Mesenchymal stem cell (in vitro differentiated cells and primary cell): ENCODE measurements around the gene LTF.

Experiments
- DNase-seq: peaks from one replicate; pipeline ENCODE4 v3.0.0-alpha.2; 2013
- H2AFZ ChIP-seq: one replicate; pipeline ENCODE4 v1.6.1; 2013; ENCODE audit warnings: low read depth, mild to moderate bottlenecking, control low read depth, inconsistent platforms, low read length, moderate library complexity
- H2AK5ac ChIP-seq: 2 replicates; pipeline ENCODE4 v1.6.1; 2013; ENCODE audit warnings: low read length, moderate library complexity, mild to moderate bottlenecking, inconsistent platforms; ENCODE audit not compliant: severe bottlenecking
- H2BK120ac ChIP-seq: one replicate; pipeline ENCODE4 v1.6.1; 2013; ENCODE audit warnings: low read depth, mild to moderate bottlenecking, inconsistent platforms, low read length, moderate library complexity
- H2BK12ac ChIP-seq, 2 experiments: one replicate each; pipeline ENCODE4 v1.6.1; 2013; ENCODE audit warnings: inconsistent platforms in 2 of 2, low read length in 2 of 2, mild to moderate bottlenecking in 2 of 2, moderate library complexity in 2 of 2, control low read depth in 1 of 2
- H2BK15ac ChIP-seq: one replicate; pipeline ENCODE4 v1.6.1; 2013; ENCODE audit warnings: mild to moderate bottlenecking, low read depth, inconsistent platforms; ENCODE audit not compliant: poor library complexity, severe bottlenecking
- H2BK5ac ChIP-seq: 2 replicates; pipeline ENCODE4 v1.6.1; 2013; ENCODE audit warnings: low read depth, mild to moderate bottlenecking, low read length, control low read depth, inconsistent platforms; ENCODE audit not compliant: poor library complexity, severe bottlenecking
- H3K14ac ChIP-seq, 2 experiments: one replicate each; pipeline ENCODE4 v1.6.1; 2013; ENCODE audit warnings: inconsistent platforms in 2 of 2, low read length in 2 of 2, control low read depth in 1 of 2, mild to moderate bottlenecking in 1 of 2, moderate library complexity in 1 of 2
- H3K18ac ChIP-seq, 2 experiments: one replicate each; pipeline ENCODE4 v1.6.1; 2013; ENCODE audit warnings: inconsistent platforms in 2 of 2, low read length in 2 of 2, control low read depth in 1 of 2, low read depth in 1 of 2, mild to moderate bottlenecking in 1 of 2
- H3K23ac ChIP-seq, 2 experiments: one replicate each; pipeline ENCODE4 v1.6.1; 2013; ENCODE audit warnings: inconsistent platforms in 2 of 2, low read length in 2 of 2, mild to moderate bottlenecking in 2 of 2, moderate library complexity in 2 of 2, control low read depth in 1 of 2
- H3K27ac ChIP-seq: 2 replicates; pipeline ENCODE4 v1.5.1; 2013; ENCODE audit warnings: mild to moderate bottlenecking, moderate library complexity, low read length, control low read depth, inconsistent platforms; ENCODE audit not compliant: poor library complexity, severe bottlenecking
- H3K27me3 ChIP-seq, 2 experiments: 2 replicates each; pipeline versions ENCODE4 v1.6.1 to v1.7.0; 2013; ENCODE audit warnings: low read length in 2 of 2, mild to moderate bottlenecking in 2 of 2, moderate library complexity in 2 of 2, control low read depth in 1 of 2, inconsistent platforms in 1 of 2; ENCODE audit not compliant: control insufficient read depth in 1 of 2, insufficient read depth in 1 of 2
- H3K36me3 ChIP-seq, 2 experiments: 2 replicates each; pipeline versions ENCODE4 v1.6.1 to v1.7.0; 2013; ENCODE audit warnings: low read length in 2 of 2, control low read depth in 1 of 2, inconsistent platforms in 1 of 2, low read depth in 1 of 2, mild to moderate bottlenecking in 1 of 2; ENCODE audit not compliant: insufficient read depth in 2 of 2, control insufficient read depth in 1 of 2
- H3K4ac ChIP-seq, 2 experiments: one replicate each; pipeline ENCODE4 v1.6.1; 2013; ENCODE audit warnings: inconsistent platforms in 2 of 2, low read length in 2 of 2, mild to moderate bottlenecking in 2 of 2, moderate library complexity in 2 of 2, control low read depth in 1 of 2, low read depth in 1 of 2
- H3K4me1 ChIP-seq: 2 replicates; pipeline ENCODE4 v1.6.1; 2013; ENCODE audit warnings: low read depth, low read length, control low read depth; ENCODE audit not compliant: control insufficient read depth, insufficient read depth
- H3K4me2 ChIP-seq: 2 replicates; pipeline ENCODE4 v1.6.1; 2013; ENCODE audit warnings: low read length, mild to moderate bottlenecking, inconsistent platforms; ENCODE audit not compliant: poor library complexity, severe bottlenecking
- H3K4me3 ChIP-seq, 2 experiments: 2 replicates each; pipeline versions ENCODE4 v1.5.1 to v1.7.0; 2013; ENCODE audit warnings: low read length in 2 of 2, mild to moderate bottlenecking in 2 of 2, control low read depth in 1 of 2, low read depth in 1 of 2; ENCODE audit not compliant: insufficient read depth in 1 of 2
- H3K79me1 ChIP-seq: replicated peaks from 2 replicates; pipeline ENCODE4 v1.6.1; 2013; ENCODE audit warnings: mild to moderate bottlenecking, control low read depth, low read length, inconsistent platforms; ENCODE audit not compliant: poor library complexity, severe bottlenecking
- H3K9ac ChIP-seq: 2 replicates; pipeline ENCODE4 v1.7.0; 2013; ENCODE audit warnings: mild to moderate bottlenecking, low read length, moderate library complexity
- H3K9me3 ChIP-seq: 2 replicates; pipeline ENCODE4 v1.7.0; 2013; ENCODE audit warnings: mild to moderate bottlenecking, low read length; ENCODE audit not compliant: control insufficient read depth
- H4K8ac ChIP-seq: one replicate; pipeline ENCODE4 v1.6.1; 2013; ENCODE audit warnings: inconsistent platforms, mild to moderate bottlenecking, low read length, moderate library complexity
- H4K91ac ChIP-seq: one replicate; pipeline ENCODE4 v1.6.1; 2013; ENCODE audit warnings: mild to moderate bottlenecking, low read length, inconsistent platforms
- WGBS: methylation state at CpG from one replicate; pipeline ENCODE4 v1.1.7; 2013; ENCODE audit warnings: mixed read lengths; 5-methylcytosine and 5-hydroxymethylcytosine counted together

LTF gene

GRCh38 chr3:46462511-46462910 is 2.2 kb downstream of the LTF start:
- no peak overlapping the region for H3K18ac ChIP-seq
- no peak overlapping the region for H2BK5ac ChIP-seq
- no peak overlapping the region for H3K4ac ChIP-seq
- no peak overlapping the region for H2BK120ac ChIP-seq
- no peaks in the 10 kb centered on the region for H3K4me1 ChIP-seq
- no peak overlapping the region for H2BK12ac ChIP-seq
- no peak overlapping the region for H3K9ac ChIP-seq
- no peak overlapping the region for H4K8ac ChIP-seq
- H3K4me3 ChIP-seq: no peak overlapping the region
- no peak overlapping the region for H2AFZ ChIP-seq
- DNase-seq: no peak
- no peak overlapping the region for H3K23ac ChIP-seq
- no peaks in the 10 kb centered on the region for H3K79me1 ChIP-seq
- no peak overlapping the region for H4K91ac ChIP-seq
- H3K14ac ChIP-seq: no peak overlapping the region
- no peak overlapping the region for H2BK15ac ChIP-seq
- peaks cover 52 to 82% of the 10 kb centered on the region in 2 experiments for H3K27me3 ChIP-seq
- H3K36me3 ChIP-seq: no peaks in the 10 kb centered on the region
- no peak overlapping the region for H3K4me2 ChIP-seq
- WGBS: 57% methylated on average over 3 of the region's 3 CpGs
- no peak overlapping the region for H3K27ac ChIP-seq
- no peak overlapping the region for H2AK5ac ChIP-seq
- H3K9me3 ChIP-seq: peaks cover 6% of the 10 kb centered on the region

GRCh38 chr3:46462111-46462510 is 2.6 kb downstream of the LTF start:
- peak; percentile 13 for DNase-seq
- Histone ChIP-seq H3K23ac (no peak overlapping the region), H3K4ac (no peak overlapping the region), H3K4me2 (no peak overlapping the region), H3K9ac (no peak overlapping the region), H3K14ac (no peak overlapping the region), H2BK120ac (no peak overlapping the region), H2BK12ac (no peak overlapping the region), H3K36me3 (no peaks in the 10 kb centered on the region), H3K4me3 (no peak overlapping the region), H3K18ac (no peak overlapping the region), H2AFZ (no peak overlapping the region), H3K27me3 (peaks cover 52 to 83% of the 10 kb centered on the region in 2 experiments), H4K8ac (no peak overlapping the region), H2BK15ac (no peak overlapping the region), H2BK5ac (no peak overlapping the region), H2AK5ac (no peak overlapping the region), H3K27ac (no peak overlapping the region), H3K79me1 (no peaks in the 10 kb centered on the region), H3K4me1 (no peaks in the 10 kb centered on the region), H3K9me3 (peaks cover 6% of the 10 kb centered on the region), H4K91ac (no peak overlapping the region)
- 91% methylated on average over 2 of the region's 3 CpGs for WGBS

- peaks cover 49 to 90% of the 10 kb centered on the region in 2 experiments for H3K27me3 ChIP-seq
- no peak for DNase-seq
- H3K9me3 ChIP-seq: peaks cover 6% of the 10 kb centered on the region
- no peak overlapping the region for H2BK120ac ChIP-seq
- H4K8ac ChIP-seq: no peak overlapping the region
- H3K4me1 ChIP-seq: no peaks in the 10 kb centered on the region
- no peaks in the 10 kb centered on the region for H3K79me1 ChIP-seq
- H3K4ac ChIP-seq: no peak overlapping the region
- H2BK15ac ChIP-seq: no peak overlapping the region
- H2AK5ac ChIP-seq: no peak overlapping the region
- no peak overlapping the region for H3K18ac ChIP-seq
- no peak overlapping the region for H2BK12ac ChIP-seq
- H2BK5ac ChIP-seq: no peak overlapping the region
- H3K27ac ChIP-seq: no peak overlapping the region
- no peak overlapping the region for H4K91ac ChIP-seq
- no peak overlapping the region for H3K4me2 ChIP-seq
- H2AFZ ChIP-seq: no peak overlapping the region
- H3K4me3 ChIP-seq: no peak overlapping the region
- H3K9ac ChIP-seq: no peak overlapping the region
- 45% methylated on average over 3 of the region's 3 CpGs for WGBS
- no peaks in the 10 kb centered on the region for H3K36me3 ChIP-seq
- no peak overlapping the region for H3K14ac ChIP-seq
- no peak overlapping the region for H3K23ac ChIP-seq
Observed at GRCh38 chr3:46460051-46460450, 4.7 kb downstream of the LTF start.

- Histone ChIP-seq H3K27ac (no peak overlapping the region), H3K27me3 (peaks cover 38 to 87% of the 10 kb centered on the region in 2 experiments), H3K23ac (no peak overlapping the region), H2BK5ac (no peak overlapping the region), H3K4me1 (no peaks in the 10 kb centered on the region), H3K79me1 (no peaks in the 10 kb centered on the region), H3K14ac (peak overlapping the region in 1 of 2 experiments; percentile 57), H2BK120ac (no peak overlapping the region), H3K9ac (no peak overlapping the region), H3K4me3 (no peak overlapping the region), H2BK15ac (no peak overlapping the region), H3K18ac (no peak overlapping the region), H3K36me3 (no peaks in the 10 kb centered on the region), H4K91ac (no peak overlapping the region), H4K8ac (no peak overlapping the region), H2AFZ (no peak overlapping the region), H3K4ac (no peak overlapping the region), H3K9me3 (peaks cover 6% of the 10 kb centered on the region), H2BK12ac (no peak overlapping the region), H2AK5ac (no peak overlapping the region), H3K4me2 (no peak overlapping the region)
- 90% methylated on average over 14 of the region's 14 CpGs for WGBS
- DNase-seq: no peak
Observed at GRCh38 chr3:46456118-46456517, 8.6 kb downstream of the LTF start.
